NCI-H748 treated with DMSO at 0.1 percent for 48 hours (cell line): Measurements from ENCODE around the gene SCFD2.
A peak's percentile ranks its signal among the peaks of the same experiment; 100 is the strongest.
"Not testable (repeated sequence)": the region's sequence is repeated elsewhere in the genome, so short reads cannot be mapped to it uniquely, and the experiment has no call there.

ENCODE experiments used
- DNase-seq: peaks from one replicate; lab custom pipeline; 2025; lab: John Stamatoyannopoulos, UW

Gene SCFD2

DNA sequence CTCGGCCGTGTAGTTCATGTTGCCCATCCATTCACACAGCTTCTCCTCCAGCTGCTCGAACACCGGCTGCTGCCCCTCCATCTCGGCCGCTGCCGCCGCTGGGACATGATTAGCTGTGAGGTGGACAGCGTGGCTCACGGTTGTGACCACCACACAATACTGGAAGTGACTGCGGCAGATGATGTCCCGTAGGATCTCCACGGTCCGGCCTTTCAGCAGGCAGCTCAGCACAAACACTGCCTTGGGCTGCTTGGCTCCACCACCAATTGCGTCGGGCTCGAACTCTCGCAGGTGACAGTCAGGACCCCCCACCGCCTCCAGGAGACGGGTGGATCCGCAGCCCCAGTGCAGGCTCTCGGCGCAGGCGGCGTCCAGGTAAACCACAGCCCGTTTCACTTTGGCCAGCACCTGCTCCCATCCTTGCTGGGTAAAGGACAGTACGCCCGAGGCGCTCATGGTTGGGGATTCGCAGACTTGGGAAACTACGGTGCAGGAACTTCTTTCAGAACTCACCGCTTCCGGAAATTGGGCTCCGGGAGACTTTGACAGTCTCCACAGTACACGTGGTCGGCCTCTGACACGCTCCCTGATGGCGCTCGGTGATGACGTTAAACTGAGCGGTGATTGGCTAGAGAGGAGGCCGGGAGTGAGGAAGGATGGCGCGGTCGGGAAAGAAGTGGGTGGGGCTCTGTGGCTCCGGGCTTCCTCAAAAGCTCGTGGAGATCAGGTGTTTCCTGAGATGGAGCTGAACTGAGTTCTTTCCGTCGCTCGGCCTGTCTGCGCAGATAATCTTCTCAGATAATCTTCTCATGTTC, at the start of gene SCFD2:
Gene SCFD2, minus strand, starts transcription at position 576 of the 815 bp plus-strand sequence.
- peak; percentile 84 for DNase-seq

DNA sequence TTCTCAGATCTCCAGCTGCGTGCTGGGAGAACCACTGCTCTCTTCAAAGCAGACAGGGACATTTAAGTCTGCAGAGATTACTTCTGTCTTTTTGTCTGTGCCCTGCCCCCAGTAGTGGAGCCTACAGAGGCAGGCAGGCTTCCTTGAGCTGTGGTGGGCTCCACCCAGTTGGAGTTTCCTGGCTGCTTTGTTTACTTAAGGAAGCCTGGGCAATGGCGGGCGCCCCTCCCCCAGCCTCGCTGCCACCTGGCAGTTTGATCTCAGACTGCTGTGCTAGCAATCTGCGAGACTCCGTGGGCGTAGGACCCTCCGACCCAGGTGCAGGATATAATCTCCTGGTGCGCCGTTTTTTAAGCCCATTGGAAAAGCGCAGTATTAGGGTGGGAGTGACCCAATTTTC, 43.6 kb upstream of the SCFD2 start:
- not testable (repeated sequence) for DNase-seq

DNA sequence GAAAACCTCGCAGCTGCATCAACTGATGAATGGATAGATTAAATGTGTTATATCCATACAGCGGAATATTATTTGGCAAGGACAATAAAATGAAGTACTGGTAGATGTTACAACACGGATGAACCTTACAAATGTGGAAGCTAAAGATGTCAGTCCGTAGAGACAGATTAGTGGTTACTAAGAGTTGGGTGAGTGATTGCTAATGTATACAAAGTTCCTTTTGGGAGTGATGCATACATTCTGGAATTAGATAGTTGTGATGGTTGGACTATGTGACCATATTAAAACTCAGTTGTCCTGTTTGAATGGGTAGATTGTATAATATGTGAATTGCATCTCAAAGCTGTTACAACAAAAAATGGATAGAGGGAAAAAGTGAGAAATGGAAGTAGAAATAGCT, 14.4 kb upstream of the SCFD2 start:
- no peak for DNase-seq

DNA sequence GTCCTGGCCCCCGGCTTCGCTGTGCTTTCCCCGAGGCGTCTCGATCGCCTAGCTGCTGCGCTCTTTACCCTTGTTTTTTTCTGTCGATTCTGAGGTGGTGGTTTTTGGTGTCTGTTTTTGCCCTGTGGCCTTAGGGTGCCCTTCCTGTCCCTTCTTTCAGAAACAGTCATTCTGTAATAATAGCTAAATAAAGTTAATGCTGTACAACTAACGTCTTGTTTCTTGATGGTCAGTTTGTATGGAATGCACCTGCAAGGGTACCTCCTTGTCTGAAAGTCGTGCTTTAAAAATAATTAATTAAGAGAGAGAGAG, 12.3 kb upstream of the SCFD2 start:
- no peak for DNase-seq

DNA sequence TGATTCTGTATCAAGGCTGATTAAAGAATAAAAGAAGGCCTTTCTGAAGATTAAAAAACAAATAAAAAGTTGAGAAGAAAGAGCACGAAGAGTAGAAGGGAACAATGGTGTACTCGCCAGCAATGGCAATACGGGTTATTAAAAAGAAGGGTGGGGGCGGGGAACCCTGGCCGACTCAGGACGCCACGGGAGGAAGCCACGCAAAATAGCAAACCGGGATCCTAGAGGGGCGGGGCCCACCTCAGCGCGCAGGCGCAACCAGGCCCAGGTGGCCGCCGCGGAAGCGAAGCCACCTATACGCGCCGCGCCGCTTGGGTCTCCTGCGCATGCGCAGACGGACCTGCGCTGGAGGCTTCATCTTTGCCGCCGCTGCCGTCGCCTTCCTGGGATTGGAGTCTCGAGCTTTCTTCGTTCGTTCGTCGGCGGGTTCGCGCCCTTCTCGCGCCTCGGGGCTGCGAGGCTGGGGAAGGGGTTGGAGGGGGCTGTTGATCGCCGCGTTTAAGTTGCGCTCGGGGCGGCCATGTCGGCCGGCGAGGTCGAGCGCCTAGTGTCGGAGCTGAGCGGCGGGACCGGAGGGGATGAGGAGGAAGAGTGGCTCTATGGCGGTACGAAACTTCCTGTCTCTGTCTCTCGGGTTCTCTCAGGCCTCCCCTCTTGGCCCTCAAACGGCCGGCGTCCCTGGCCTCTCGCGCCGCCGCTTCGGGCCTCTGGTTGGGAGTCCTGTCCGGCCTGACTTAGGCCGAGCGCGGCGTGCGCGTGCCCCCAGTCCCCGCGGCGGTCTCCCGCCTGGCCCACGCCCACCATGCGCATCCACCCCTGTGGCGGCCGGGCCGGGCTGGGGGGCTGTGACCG, 11.7 kb upstream of the SCFD2 start, which contains the start of gene FIP1L1:
Gene FIP1L1, plus strand, starts transcription at position 323 of the 852 bp plus-strand sequence. Its CDS starts 198 bp downstream, at position 521.
- DNase-seq = peak; percentile 66

DNA sequence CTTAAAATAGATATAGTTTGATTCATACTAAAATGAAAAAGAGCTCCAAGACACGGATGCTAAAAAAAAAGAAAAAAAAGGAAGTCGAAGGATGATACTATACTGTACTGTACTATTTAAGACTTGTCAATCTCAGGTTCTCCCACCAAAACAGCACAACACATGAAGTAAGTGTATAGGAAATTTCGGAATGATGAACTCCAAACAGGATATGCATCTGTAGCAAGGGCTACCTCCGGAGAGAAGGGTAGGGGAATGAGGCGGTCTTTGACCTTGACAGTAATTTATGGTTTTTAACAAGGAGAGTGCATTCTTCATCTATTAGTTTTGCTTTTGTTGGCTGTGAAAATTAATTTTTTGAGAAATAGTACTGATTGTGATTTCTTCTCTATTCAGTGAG, 11.0 kb upstream of the SCFD2 start:
- DNase-seq = no peak

DNA sequence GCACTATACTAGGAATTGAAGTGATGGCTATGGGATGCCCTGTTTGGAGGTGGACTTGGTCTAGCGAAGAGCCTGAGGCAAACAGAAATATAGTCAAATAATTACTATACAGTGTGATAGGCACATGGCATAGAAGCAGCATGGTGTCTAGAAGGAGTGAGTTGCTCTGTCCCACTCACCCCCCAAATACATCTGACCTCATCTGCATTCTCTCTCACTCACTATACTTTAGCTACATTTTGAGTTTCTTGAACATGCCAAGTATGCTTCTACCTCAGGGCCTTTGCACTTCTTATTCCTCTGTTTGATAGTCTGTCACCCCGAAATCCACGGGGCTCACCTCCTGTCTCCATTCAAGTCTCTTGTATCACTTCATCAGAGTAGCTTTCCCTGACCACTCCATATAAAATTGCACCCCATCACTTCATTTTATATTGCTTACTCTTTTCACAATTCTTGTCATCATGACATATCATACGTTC, 9.0 kb upstream of the SCFD2 start:
- no peak for DNase-seq

DNA sequence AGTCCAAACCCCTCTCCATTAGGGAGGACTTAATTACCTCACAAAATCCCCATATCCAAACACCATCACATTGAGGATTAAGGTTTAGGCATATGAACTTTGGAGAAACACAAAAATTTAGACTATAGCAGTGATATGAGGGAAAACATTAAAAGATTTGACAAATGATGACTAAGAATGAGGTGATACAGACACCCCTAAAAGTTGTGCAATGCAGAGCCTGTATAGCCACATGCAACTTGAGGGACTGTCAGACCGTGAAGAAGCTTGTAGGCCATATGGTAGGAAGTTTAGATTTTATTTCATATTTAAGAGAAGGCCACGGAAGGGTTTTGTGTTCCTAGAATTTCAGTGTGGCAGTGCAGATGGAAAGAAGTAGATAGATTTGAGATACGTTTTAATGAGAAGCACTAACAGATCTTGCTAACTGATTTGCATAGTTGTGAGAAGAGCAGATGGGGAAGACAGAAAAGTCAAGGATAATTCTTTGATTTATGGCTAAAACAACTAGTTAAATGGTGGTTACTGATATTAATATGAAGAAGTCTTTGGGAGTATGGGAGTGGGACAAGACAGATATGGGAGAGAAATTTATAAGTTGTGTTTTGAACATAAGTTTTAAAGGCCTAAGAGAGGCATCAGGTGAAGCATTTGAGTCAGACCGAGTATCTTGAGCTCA, 6.1 kb upstream of the SCFD2 start:
- DNase-seq = no peak

DNA sequence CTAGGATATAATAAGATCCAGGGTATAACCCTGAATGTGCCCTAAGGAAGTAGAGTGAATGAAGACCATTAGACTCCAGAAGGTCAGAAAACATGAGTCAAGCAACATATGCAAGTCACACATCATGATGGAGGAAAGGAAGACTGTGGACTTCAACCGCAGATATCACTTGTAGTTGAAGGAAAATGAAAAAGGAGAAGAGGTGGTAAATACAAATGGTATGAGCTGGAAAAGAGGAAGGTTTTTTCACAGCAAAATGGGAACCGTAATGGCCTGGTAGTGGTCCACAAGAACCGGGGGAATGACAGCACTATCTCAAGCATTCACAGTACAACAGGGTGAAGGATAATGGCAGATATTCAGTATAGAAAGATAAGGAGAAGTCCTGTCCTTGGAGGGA, 5.2 kb upstream of the SCFD2 start:
- DNase-seq = no peak

DNA sequence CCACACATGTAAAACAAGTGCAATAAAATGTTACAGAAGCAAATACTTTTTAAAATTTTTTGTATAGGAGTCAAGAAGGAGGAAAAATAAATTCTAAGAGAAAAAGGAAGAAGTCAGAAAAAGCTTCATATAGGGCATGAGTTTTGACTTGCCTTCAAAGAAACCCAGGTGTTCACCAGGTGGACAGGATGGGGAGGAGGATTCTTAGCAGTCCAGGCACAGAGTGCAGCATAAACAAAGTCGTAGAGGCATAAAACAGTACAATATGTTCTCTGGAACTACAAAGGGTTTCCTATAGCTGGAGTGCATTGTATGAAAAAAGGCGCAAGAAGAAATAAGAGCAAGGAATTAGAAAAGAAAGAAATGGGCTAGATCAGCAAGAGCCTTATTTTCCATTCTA, 1.9 kb upstream of the SCFD2 start:
- no peak for DNase-seq

DNA sequence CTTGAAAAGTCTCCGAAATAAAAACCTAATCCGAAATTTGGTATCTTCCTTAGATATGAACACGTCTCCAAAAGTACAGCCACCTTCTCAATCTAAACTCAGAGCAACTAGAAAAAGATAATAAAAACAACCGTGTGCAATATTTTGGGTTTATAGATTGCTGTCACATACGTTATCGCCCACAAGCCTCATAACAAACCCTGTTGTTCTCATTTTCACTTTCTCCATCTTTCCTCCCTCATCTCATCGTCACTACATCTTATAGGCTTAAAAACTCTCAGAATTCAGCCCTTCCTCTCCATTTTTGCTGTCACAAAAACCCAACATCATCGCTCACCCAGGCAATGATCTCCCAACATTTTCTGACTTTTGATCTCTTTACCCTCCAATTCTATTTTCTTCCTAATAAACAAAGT, 448 bp upstream of the SCFD2 start:
- DNase-seq = no peak

DNA sequence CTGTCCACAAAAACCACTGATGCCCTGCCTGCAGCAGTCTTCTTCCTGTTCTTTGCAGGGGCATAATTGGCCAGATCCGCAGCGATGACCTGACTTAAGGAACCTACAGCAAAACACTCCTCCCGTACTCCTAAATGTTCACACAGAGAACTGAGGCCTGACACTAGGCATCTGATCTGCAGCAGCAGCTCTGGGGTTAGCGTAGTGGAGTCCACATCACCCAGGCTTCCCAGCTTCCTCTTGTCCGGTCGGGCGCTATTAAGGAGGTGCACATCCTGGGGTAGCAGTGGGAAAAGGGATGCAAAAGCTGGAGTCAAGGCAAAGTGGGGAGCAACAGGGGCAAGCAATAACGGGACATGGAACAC, 758 bp downstream of the SCFD2 start:
- DNase-seq = no peak

DNA sequence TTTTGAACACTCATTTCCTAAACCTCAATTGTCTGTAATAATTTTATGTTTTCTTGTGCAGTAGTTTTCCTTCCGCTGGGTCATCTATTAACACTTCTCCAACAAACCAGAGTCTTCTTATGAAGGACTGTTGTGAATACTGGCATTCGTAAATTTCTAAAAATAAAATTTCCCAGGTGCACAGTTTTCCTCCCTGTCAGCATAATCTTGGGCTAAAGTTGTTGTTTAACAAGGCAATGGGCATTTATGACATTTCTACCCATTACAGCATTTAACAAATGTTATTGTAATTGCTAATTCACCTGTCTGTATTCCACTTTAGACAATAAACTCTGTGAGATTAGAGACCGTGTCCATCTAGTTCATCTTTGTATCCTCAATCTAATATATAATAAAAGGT, 1.2 kb downstream of the SCFD2 start:
- DNase-seq = no peak

DNA sequence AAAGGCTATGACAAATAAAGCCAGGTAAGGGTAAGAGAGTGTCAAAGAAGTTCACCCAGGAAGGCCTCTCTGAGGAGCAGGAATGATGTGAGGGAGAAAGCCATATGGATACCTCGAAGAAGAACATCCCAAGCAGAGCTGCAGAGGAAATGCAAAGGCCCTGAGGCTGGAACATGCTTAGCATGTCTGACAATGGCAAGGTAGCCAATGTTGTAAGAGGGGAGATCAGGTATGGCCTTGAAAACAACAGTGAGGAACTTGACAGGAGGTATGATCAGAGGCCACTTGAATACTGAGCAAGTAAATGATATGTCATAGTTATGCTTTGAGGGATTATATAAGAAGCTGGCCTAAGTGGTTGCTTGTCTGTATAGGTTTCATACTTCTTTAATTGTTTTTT, 3.8 kb downstream of the SCFD2 start:
- no peak for DNase-seq

DNA sequence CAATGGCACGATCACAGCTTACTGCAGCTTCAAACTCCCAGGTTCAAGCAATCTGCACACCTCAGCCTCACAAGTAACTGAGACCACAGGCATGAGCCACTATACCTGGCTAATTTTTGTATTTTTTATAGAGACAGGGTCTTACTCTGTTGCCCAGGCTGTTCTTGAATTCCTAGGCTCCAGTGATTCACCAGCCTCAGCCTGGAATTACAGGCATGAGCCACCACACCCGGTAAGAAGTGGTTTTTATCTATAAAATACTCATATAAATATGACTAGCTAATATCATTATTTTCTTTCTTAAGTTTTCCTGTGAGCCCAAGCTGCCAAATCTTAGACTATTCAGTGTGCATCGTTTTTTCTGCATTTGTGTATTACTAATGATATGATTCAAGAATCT, 4.4 kb downstream of the SCFD2 start:
- no peak for DNase-seq

DNA sequence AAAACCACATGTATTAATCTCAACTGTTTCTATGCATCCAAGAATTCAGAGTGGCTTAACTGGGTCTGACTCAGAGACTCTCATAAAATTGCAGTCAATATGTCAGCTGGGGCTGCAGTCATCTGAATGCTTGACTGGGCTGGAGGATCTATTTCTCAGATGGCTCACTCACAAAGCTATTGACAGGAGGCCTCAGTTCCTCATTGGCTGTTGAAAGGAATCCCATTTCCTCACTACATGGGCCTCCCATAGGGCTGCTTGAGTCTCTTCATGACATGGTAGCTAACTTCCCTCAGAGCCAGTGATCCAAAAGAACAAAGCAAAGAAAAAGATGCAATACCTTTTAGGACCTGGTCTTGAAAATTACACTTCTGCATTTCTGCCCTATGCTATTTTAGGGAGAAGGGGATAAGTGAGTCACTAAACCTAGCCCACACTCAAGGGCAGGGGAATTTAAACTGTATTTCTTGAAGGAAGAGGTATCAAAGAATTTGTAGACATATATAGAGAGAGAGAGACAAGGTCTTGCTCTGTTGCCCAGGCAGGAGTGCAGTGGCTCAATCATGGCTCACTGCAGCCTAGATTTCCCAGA, 9.8 kb downstream of the SCFD2 start:
- no peak for DNase-seq

DNA sequence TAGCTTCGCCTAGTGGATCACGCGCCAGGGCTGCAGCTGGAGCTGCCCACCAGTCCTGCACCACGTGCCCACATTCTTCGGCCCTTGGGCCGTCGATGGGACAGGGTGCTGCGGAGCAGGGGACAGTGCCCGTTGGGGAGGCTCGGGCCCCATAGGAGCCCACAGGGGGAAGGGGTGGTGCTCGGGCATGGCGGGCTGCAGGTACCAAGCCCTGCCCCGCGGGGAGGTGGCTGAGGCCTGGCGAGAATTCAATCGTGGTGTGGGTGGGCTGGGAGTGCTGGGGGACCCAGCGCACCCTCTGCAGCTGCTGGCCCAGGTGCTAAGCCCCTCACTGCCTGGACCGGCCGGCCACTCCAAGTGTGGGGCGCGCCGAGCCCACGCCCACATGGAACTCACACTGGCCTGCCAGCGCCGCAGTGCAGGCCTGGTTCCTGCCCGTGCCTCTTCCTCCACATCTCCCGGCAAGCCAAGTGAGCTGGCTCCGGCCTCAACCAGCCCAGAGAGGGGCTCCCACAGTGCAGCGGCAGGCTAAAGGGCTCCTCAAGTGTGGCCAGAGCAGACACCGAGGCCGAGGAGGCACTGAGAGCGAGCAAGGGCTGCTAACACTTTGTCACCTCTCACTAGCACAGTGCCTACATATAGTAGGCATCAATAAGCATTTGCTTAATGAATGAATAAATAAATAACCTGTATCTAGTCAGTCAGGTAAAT, 11.7 kb downstream of the SCFD2 start:
- DNase-seq = no peak

DNA sequence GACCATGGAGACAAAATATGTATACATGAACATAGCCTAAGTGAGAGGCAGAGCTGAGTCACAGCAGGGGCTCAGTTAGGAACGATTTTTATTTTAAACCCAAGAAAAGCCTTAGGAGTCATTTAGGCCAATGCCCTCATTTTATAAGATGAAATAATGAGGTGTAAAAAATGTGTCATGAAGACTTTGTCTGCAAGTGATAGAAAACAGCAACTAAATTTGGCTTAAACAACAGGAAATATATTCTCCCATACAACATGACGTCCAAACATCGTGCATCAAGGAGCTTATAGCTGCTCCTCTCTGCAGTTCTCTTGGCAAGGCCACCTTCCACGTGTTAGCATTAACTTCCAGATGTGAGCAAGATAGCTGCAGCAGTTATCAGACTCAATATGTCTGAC, 16.8 kb downstream of the SCFD2 start:
- no peak for DNase-seq

DNA sequence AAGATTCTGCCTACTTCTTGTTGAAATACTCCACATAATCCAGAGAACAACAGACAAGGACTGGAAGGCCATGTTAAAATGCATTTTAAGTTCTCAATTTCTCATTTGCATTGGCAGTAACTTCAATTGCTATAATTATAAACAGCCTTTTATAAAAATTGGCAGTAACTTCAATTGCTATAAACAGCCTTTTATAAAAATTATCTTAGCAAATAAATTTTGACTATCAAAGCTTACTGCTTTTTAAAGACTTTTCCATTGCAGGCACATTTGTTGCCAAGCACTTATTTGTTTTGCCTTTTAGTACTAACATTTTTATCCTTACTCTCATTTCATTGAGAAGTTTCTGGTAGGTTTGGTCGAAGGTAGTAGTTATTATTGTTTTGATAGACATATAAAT, 17.8 kb downstream of the SCFD2 start:
- DNase-seq = no peak

DNA sequence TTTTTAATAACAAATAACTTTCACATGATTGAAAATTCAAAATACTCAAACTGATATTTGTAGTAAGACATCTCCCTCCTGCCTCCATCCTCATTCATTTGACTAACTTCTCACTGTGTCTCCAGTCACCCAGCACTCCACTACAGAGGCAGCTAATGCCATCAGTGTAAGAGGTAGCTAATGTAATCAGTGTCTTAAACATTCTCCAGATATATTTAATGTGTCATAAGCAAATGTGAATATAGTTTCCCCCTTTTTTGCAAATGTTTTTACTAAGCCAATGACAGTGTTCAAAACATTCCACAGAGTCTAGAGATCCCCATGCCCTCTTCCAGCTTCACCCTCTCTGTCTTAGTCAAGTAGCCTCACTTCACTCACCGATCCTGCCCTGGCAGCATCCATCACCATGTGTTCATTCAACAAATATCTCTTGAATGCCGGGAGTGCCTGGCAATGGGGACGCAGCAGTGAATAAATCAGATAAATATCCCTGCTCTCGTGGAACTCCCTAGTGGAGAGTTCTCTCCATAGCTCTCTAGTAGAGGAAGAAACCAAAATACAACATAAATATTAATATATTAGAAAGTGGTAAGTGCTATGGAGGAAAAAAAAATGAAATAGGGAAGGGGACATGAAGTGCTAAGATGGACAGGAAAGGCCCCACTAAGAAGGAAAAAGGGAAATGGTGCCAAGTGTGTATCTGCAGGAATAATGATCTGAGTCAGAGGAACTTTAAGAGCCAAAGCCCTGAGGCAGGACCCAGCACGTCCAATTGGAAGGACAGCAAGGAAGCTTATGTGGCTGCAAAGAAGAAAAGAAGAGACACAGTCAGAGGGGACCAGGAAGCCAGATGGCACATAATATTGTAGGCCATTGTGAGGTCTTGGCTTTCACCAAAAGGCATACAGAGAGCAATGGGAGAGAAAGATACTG, 18.7 kb downstream of the SCFD2 start:
- DNase-seq = no peak

DNA sequence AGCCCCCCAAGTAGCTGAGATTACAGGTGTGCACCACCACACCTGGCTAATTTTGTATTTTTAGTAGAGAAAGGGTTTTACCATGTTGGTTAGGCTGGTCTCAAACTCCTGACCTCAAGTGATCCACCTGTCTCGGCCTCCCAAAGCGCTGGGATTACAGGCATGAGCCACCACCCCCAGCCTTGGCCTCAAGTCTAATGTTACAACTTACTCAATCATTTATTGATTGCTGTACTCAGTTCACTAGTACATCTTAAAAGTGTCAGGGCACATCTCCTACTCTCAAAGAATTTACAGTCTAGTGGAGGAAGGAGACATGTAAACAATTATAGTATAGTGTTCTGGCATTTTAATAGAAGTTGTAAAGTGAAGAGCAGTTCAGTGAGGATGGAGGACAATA, 19.5 kb downstream of the SCFD2 start:
- DNase-seq = not testable (repeated sequence)
